Keratinocyte (primary cell): ENCODE results near the gene ALDOA. TPM values are rescaled to one million over a fixed set of nuclear protein-coding genes. Genes with fewer than 3 reads are reported as not detected.
A peak's percentile ranks its signal among the peaks of the same experiment; 100 is the strongest.

Experiments used
- DNase-seq: peaks from one replicate; pipeline ENCODE4 v3.0.0-alpha.2; 2011; ENCODE audit warnings: low read depth, missing footprints, low spot score
- FAIRE-seq: peaks from 2 replicates; lab custom pipeline; 2011; peaks lifted over from hg19 to GRCh38; lab: Jason Lieb, UNC
- H2AFZ ChIP-seq: 2 replicates; pipeline ENCODE4 v1.6.0; 2012; ENCODE audit warnings: low read length, control low read depth, inconsistent platforms; ENCODE audit not compliant: control insufficient read depth
- H3K27ac ChIP-seq: 2 replicates; pipeline ENCODE4 v1.5.1; 2011; ENCODE audit warnings: low read length; ENCODE audit not compliant: control insufficient read depth, insufficient read depth
- H3K27me3 ChIP-seq: 3 replicates; pipeline ENCODE4 v1.6.0; 2011; ENCODE audit warnings: low read length; ENCODE audit not compliant: control insufficient read depth, insufficient read depth; ENCODE audit errors: extremely low read depth
- H3K36me3 ChIP-seq, 2 experiments: 2 replicates in 1 of 2; 3 replicates in 1 of 2; pipeline ENCODE4 v1.5.1; 2011; ENCODE audit warnings: low read length in 2 of 2, mild to moderate bottlenecking in 1 of 2; ENCODE audit not compliant: control insufficient read depth in 2 of 2, insufficient read depth in 2 of 2; ENCODE audit errors: extremely low read depth in 1 of 2
- H3K4me1 ChIP-seq: 3 replicates; pipeline ENCODE4 v1.5.1; 2011; ENCODE audit warnings: low read length; ENCODE audit not compliant: control insufficient read depth, insufficient read depth; ENCODE audit errors: extremely low read depth
- H3K4me2 ChIP-seq: 3 replicates; pipeline ENCODE4 v1.6.0; 2011; ENCODE audit warnings: low read depth, low read length; ENCODE audit not compliant: control insufficient read depth, insufficient read depth; ENCODE audit errors: extremely low read depth
- H3K4me3 ChIP-seq, 3 experiments: fragments of 200-600 bp in 1 of 3; sonication (generic) in 1 of 3; 2 replicates in 2 of 3; 3 replicates in 1 of 3; pipeline ENCODE4 v1.5.1; 2011 to 2016; ENCODE audit warnings: low read length in 3 of 3, mild to moderate bottlenecking in 3 of 3, control low read depth in 2 of 3, inconsistent platforms in 1 of 3, low read depth in 1 of 3, mixed read lengths in 1 of 3, mixed run types in 1 of 3, moderate library complexity in 1 of 3; ENCODE audit not compliant: control insufficient read depth in 2 of 3, insufficient read depth in 2 of 3; ENCODE audit errors: extremely low read depth in 1 of 3
- H3K79me2 ChIP-seq: 2 replicates; pipeline ENCODE4 v1.6.0; 2012; ENCODE audit warnings: low read length; ENCODE audit not compliant: control insufficient read depth, insufficient read depth
- H3K9ac ChIP-seq: 3 replicates; pipeline ENCODE4 v1.6.0; 2011; ENCODE audit warnings: low read length; ENCODE audit not compliant: control insufficient read depth, insufficient read depth; ENCODE audit errors: extremely low read depth
- H3K9me1 ChIP-seq: 3 replicates; pipeline ENCODE4 v1.6.0; 2011; ENCODE audit warnings: low read length; ENCODE audit not compliant: control insufficient read depth, insufficient read depth; ENCODE audit errors: extremely low read depth
- H3K9me3 ChIP-seq: 2 replicates; pipeline ENCODE4 v1.5.1; 2012; ENCODE audit warnings: low read depth, low read length; ENCODE audit not compliant: control insufficient read depth
- H4K20me1 ChIP-seq: 3 replicates; pipeline ENCODE4 v1.6.0; 2011; ENCODE audit warnings: low read length; ENCODE audit not compliant: control insufficient read depth, insufficient read depth; ENCODE audit errors: extremely low read depth
- CTCF ChIP-seq, 3 experiments: IDR thresholded peaks in 1 of 3; conservative IDR thresholded peaks in 1 of 3; optimal IDR thresholded peaks in 1 of 3; 2 replicates in 2 of 3; 3 replicates in 1 of 3; pipeline versions ENCODE3 to v1.5.1; 2011; ENCODE audit warnings: low read length in 3 of 3, mild to moderate bottlenecking in 3 of 3, moderate library complexity in 2 of 3, control low read depth in 1 of 3, inconsistent platforms in 1 of 3; ENCODE audit not compliant: insufficient read depth in 2 of 3; ENCODE audit errors: extremely low read depth in 1 of 3
- EZH2 ChIP-seq: IDR thresholded peaks from one replicate; pipeline ENCODE4 v1.6.1; 2012; ENCODE audit warnings: inconsistent platforms, mild to moderate bottlenecking, low read length, moderate library complexity
- dilution Hi-C: fragments of 300-500 bp; cut with MboI; formaldehyde crosslinking; loops from one replicate; pipeline ENCODE4 v1.7.0; 2020; ENCODE audit warnings: low sequenced_read_pairs; ENCODE audit not compliant: extremely low pct_ligation_motif_present
- polyA plus RNA-seq, 5 experiments: library from polyadenylated mRNA; depleted of rRNA in 3 of 5; stranded (reverse) in 3 of 5; stranded (forward) in 1 of 5; unstranded in 1 of 5; fragments of >200 nt; gene quantifications; 1 replicate in 1 of 5; 2 replicates in 3 of 5; 3 replicates in 1 of 5; pipeline versions ENCODE4 v1.2.1 to v1.2.3, GENCODE V29; 2011 to 2012; ENCODE audit warnings: missing spikeins in 2 of 5, low read depth in 1 of 5, low replicate concordance in 1 of 5

Gene ALDOA
- polyA plus RNA-seq, 1 donor (not counting 4 experiments of a cell fraction or from before 2014, with no cell fraction given) = 800 TPM

- Histone ChIP-seq H3K4me2 (no peak overlapping the region), H3K4me3 (no peak overlapping the region), H3K4me1 (peaks cover 13% of the 10 kb centered on the region), H3K27me3 (no peaks in the 10 kb centered on the region), H3K36me3 (peaks cover 0 to 4% of the 10 kb centered on the region in 2 experiments), H2AFZ (no peak overlapping the region), H3K9me1 (no peaks in the 10 kb centered on the region), H3K27ac (no peak overlapping the region), H3K79me2 (peaks cover 10% of the 10 kb centered on the region), H4K20me1 (peaks cover under 1% of the 10 kb centered on the region), H3K9me3 (no peaks in the 10 kb centered on the region), H3K9ac (no peak overlapping the region)
- dilution Hi-C loops = no loop called here
- TF ChIP-seq CTCF (optimal IDR thresholded peaks at IDR 0.05 in 1 of 3, IDR thresholded peaks at IDR 0.05 in 1 of 3, conservative IDR thresholded peaks at IDR 0.05 in 1 of 3; ENCODE audit: extremely low read depth in 1 of 3, insufficient read depth in 2 of 3, low read length in 3 of 3) (no peak), EZH2 (no peak)
- no peak for DNase-seq
- FAIRE-seq = no peak
These were observed 4.6 kb upstream of the ALDOA start for GRCh38 chr16:30060836-30061554.

- H3K9me1 ChIP-seq = no peaks in the 10 kb centered on the region
- H3K27me3 ChIP-seq = no peaks in the 10 kb centered on the region
- dilution Hi-C loops = no loop called here
- no peak for FAIRE-seq
- no peaks in the 10 kb centered on the region for H3K9me3 ChIP-seq
- H4K20me1 ChIP-seq = peaks cover 21% of the 10 kb centered on the region
- peak overlapping the region; percentile 92 for H3K27ac ChIP-seq
- H3K79me2 ChIP-seq = peaks cover 32% of the 10 kb centered on the region
- H3K4me3 ChIP-seq = peak overlapping the region; percentile 81 to 87 (median 83)
- TF ChIP-seq EZH2 (no peak), CTCF (optimal IDR thresholded peaks at IDR 0.05 in 1 of 3, IDR thresholded peaks at IDR 0.05 in 1 of 3, conservative IDR thresholded peaks at IDR 0.05 in 1 of 3; ENCODE audit: extremely low read depth in 1 of 3, insufficient read depth in 2 of 3, low read length in 3 of 3) (no peak)
- DNase-seq = no peak
- peak overlapping the region; percentile 95 for H3K9ac ChIP-seq
- peak overlapping the region; percentile 96 for H3K4me2 ChIP-seq
- H3K36me3 ChIP-seq = peaks cover 14 to 18% of the 10 kb centered on the region in 2 experiments
- H2AFZ ChIP-seq = no peak overlapping the region
- peaks cover 28% of the 10 kb centered on the region for H3K4me1 ChIP-seq
These were observed 2.2 kb upstream of the ALDOA start for GRCh38 chr16:30063278-30063892.
